Stimulated activated CD4-positive, alpha-beta T cell treated with anti-CD3 and anti-CD28 coated beads, Interleukin-1b, Interleukin-23, amount 100 ng/mL, for 4 hours (primary cell): ENCODE results near the gene NHSL1.
"Not testable (repeated sequence)": the region's sequence is repeated elsewhere in the genome, so short reads cannot be mapped to it uniquely, and the experiment has no call there.

Source experiments
- DNase-seq, 2 donors: peaks; one replicate each; pipeline ENCODE4 v3.0.0-alpha.2; 2020; ENCODE audit warnings: low read depth in 2 of 2

Gene NHSL1

DNA sequence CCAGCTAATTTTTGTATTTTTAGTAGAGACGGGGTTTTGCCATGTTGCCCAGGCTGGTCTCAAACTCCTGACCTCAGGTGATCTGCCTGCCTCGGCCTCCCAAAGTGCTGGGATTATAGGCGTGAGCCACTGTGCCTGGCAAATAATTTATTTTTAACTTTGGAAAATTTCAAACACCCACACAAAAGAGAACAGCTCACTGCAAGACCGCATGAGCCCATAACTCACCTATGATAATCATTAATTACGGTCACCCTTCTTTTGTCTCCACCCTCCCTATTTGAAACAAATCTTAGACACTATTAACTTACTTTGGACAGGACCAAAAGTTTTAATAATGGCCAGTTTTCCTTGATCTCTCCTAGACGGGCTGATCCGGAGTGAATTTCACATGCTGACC is 74.0 kb downstream of the NHSL1 start:
- not testable (repeated sequence) for DNase-seq

DNA sequence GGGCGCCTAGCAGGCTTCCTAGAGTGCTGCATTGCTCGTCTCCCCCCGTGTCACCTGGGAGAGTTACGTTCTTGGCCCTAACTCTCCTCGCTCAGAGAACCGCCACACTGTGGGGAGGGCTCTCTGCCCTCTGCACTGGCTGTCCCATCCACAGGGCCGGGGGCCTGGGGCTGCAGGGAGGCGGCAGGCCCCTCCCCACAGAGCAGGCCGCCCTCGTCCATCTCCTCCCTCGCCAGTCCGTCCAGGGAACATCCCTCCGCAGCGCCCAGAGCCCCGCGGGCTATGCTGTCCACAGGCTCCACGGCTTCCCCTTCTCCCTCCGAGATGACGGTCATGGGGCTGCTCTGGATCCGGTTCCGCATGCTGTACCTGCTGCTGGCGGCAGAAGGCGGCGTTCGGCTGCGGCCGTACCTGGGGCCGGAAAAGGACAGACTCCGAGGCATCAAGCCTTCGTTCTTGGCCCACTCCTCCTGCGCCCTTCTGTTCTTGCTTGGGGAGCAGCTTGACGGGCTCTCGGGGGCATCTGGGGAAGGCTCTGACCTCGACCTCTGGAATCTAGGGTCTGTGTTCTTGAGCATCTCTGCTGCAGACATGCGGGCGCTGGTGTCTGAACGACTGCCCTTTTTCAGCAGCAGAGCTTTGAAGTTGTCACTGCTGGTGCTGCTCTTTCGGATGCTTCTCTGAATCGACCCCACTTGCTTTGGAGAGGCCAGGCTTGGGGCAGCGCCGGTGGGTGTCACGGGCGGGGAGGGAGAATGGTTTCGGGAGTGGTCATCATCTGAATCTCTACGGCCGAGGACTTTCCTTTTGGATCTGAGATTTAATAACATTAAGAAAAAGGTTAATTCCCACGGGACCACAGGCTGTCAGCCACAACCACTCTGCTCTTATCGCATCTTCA is 75.0 kb downstream of the NHSL1 start:
- no peak for DNase-seq

DNA sequence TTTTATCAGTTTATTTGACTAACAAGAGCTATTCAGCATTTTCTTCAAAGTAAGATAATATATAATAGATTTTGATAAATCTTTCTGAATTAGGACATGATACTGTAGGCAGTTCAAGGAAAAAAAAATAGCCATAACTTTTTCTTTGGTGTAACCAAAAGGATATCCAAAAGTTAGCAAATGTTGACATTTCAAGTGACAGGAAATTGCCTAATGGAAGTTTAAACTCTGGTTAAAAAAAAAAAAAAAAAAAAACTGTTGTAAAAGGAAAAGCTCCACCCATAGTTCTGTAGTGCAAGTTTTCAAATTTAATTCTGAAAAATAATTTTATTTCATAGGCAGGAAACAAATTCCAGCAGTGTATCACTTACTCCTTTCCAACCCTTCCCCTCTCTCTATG is 76.4 kb downstream of the NHSL1 start:
- no peak for DNase-seq

DNA sequence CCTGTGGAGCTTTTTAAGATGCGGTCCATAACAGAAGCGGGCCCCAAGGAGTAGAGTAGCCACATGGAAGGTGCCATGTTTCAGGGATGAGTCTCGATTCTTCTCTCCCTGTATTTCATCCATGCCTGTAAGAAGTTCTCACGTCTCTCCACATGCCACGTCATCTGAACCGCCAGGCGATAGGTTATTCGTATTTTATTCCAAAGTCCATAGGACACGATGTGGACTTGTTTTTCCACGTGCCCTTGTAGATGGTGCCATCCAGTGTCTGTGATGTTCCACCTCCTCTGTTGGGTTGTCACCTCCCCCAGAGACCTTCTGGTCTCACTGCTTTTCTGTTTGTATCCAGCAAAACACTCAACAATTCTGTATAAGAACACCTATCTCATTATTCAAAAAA is 77.7 kb downstream of the NHSL1 start:
- DNase-seq, result no peak

DNA sequence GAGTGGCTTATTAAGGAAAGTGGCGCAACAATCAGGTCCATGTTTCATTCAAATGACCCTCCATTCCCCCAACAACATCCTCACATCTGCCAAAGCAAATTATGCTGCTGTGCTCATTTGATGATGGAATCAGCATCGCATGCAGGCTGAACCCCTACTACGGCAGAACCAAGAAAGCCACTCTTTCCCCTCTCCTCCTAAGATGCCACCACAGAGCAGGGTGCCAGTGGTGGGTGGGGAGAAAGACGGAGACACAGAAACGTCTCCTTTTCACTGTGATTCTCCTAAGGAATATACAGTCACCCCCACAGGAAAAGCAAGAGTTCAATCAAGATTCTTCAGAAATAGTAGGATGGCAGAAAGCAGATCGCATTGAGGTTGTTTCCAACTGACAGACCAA is 78.2 kb downstream of the NHSL1 start:
- no peak for DNase-seq

DNA sequence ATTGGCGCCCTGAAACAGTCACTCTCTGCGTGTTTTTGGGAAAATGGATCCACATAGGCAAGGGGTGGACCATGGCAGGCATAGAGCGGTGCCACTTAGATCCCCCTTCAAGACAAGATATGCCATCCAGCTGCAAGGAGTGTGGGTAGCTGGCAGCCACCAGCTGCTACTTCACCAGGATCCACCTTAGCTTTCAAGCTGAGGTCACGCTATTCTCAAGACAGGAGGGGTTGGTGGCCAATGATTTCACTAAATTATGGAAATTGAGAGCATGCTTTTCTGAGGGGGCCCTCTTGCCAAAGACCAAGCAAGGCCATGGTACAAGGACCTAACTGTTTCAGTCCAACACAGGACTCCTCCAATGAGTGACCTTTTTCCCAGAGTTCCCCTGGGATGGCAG is 78.9 kb downstream of the NHSL1 start:
- DNase-seq, result no peak

DNA sequence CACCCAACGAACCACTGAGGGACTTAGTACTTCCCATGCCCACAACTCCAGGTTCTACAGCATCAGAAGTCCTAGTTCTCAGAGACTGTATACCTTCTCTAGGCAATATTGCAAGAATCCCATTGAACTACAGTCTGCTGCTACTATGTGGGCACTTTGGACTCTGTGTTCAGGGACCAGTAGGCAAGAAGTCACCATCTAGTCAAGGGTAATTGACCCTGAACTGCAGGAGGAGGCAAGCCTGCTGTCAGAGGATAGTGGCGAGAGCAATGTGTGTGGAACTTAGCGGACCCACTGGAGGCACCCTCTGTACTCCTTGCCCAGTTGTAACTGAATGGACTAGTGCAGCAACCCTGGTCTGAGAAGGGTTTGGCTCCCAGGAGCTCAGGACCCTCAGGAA is 79.5 kb downstream of the NHSL1 start:
- no peak for DNase-seq

DNA sequence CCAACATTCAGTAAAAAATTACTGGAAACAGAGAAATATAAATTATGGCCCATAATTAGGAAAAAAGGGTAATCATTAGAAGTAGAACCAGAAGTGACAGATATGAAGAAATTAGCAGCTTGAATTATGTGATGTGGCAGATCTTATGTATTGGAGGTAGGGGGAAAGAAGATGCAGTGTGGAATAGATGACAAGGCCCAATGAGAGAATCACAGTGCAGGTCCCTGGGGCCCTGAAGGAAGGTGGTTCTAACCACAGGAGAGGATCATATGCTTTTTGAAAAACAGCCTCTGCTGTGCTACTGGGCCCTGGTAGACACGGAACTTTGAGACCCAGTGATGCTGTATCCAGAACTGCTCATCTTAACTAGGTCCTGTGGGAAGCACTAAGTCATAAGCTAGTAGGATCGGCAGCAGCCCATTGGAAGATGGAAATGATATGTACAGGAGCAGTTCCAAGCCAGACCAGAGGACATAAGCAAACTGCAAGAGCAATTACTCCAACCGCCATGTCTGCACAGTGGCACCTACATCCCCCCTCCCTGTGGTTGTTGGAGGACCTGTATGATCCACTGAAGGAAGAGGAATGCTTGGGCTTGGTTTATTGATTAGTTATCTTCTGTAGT is 81.1 kb downstream of the NHSL1 start:
- no peak for DNase-seq

DNA sequence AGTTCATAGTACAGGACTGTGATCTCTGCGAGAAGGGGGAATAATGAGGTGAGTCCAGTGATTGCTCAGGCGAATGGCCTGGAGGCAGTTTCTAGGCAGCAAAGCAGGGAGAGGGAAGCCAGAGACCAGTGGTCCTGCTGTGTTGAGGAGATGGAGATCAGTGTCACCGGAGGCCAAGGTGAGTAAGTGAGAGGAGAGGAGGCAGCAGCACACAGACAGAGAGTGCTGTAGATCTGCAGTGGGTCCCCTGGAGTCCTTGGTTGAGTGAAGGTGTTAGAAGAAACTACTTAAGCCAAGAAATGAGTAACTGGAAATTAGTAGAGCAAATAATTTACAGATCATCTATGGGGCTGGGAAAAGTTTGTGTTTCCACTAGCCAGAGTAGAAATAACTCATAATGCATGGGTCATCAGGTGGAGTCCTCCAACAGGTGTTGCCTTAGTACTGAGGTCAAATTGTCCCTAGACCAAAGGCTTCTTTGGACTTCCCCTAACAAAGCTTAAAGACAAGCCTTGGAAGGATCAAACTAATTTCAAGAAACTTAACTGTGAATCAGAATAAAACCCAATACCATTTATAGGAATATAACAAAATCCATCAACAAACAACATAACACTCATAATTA is 81.7 kb downstream of the NHSL1 start:
- no peak for DNase-seq

DNA sequence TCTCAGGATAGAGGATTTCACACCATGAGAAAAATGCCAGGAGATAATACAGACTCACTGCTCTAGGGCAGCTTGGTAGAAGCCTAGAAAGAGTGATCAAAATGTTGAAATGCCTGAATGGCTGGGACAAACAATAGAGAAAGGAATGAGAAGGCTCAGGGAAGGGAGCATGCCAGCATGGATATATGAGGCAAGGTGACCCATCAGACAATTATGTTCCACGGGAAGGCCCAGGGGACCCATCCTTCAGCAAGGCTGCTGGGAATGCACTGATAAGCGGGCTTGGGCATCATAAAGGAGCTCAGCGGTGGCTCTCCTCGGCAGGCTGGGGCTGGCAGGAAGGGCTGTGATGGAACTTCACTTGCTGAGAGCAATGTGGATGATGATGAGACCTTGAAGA is 83.1 kb downstream of the NHSL1 start:
- no peak for DNase-seq

DNA sequence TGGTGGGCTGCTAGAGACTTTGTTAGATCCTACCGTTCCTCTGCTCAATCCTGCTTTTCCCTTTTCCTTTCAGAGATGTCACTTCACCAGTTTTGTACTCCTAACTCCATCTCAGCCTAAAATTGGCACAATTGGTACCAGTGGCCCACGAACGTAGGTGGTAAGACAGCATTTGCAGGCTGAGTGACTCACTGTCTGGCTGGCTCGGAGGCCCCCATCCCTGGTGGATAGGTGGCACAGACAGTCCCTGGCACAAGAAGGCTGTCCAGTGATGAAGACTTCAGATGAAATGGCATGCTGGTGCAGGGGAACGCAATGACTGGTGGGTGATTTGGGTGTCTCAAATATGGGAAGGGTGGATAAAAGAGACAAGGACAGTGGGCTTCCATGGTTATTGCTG is 84.2 kb downstream of the NHSL1 start:
- no peak for DNase-seq

DNA sequence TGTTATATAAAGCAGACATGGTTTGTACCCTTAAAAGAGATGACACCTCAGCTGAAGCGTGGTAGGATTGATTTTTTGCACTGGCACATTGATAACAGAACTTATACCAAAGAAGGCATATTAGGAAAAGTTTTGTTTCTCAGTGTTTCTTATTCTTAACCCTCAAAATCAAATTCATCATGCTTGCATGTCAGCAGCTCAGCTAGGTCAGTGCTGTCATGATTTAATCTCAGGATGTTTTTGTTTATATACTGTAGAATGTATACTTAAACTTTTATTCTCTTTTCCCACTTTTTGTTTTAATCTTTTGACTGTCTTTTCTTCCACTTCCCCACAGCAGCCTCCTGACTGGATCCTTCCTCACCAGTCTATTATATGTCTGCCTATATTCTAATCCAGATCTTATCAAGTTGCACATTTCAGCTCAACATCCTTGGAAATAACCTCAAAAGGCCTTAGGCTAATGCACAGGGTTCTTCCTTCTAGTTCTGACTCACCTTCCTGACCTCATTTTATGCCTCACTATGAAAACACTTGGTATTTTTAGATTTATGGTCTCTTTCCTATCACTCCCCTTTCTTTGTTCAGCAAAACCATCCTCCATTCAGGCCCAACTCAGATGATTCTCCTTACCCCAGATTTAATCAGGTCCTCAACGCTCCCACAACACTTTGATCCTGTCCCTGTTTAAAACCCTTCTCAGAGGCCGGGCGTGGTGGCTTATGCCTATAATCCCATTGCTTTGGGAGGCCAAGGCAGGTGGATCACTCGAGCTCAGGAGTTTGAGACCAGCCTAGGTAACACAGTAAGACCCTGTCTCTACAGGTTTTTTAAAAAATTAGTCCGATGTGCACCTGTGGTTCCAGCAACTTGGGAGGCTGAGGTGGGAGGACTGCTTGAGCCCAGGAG is 88.1 kb downstream of the NHSL1 start:
- DNase-seq, result no peak

DNA sequence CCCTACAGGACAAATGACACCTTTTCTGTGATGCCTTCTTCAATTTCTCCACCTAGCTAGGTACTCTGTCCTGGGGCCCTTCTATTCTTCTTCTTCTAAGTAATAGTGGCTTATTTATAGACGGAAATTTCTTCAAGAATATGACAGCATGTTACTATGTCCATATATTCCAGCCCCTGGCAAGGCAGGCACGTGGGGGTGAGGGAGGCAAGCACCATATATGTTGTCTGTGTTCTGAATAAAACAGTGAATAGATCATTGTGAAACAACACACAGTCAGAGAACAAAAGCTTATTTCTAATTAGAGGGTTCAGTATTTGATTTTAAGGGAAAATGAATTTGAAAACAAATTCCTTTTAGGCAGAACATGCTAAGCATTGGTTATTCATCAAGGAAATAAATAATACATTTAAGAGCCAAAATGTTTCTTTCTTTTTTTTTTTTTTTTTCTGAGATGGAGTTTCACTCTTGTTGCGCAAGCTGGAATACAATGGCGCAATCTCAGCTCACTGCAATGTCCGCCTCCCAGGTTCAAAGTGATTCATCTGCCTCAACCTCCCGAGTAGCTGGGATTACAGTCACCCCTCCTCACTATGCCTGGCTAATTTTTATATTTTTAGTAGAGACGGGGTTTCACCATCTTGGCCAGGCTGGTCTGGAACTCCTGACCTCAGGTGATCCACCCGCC is 89.1 kb downstream of the NHSL1 start:
- no peak for DNase-seq

DNA sequence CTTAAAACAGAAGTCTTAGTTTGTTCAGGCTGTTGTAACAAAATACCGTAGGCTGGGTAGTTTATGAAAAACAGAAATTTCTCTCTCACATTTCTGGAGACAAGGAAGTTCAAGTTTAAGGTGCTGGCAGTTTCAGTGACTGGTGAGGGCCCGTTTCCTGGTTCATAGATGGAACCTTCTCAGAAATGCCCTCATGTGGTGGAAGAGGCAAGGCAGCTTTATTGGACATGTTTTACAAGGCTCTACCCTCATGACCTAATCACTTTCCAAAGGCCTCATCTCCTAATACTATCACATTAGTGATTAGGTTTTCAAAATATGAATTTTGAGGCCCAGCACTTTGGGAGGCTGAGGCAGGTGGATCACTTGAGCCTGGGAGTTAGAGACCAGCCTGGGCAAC is 92.9 kb downstream of the NHSL1 start:
- no peak for DNase-seq

DNA sequence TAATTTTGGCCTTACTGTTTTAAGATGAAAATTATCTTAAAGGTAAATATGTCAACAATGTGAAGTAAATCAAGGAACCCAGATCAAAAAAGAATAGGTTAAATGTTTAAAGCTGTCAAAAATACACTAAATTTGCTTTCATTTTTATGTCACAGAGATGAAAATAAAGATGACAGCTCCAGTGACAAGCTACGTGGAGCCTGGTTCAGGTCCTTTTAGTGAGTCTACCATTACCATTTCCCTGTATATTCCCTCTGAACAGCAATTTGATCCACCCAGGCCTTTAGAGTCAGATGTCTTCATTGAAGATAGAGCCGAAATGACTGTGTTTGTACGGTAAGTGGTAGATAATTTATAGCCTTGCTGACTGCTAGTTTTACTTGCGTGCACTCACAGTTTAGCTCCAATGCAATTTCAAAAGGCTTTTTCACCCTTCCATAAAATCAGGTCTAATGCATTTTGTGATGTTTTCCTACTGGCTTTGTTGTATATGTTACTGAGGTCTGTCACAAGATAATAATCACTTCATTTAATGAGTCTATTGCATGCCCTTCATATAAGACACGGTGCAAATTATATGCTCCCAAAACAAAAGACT is 93.4 kb downstream of the NHSL1 start:
- DNase-seq, result no peak

DNA sequence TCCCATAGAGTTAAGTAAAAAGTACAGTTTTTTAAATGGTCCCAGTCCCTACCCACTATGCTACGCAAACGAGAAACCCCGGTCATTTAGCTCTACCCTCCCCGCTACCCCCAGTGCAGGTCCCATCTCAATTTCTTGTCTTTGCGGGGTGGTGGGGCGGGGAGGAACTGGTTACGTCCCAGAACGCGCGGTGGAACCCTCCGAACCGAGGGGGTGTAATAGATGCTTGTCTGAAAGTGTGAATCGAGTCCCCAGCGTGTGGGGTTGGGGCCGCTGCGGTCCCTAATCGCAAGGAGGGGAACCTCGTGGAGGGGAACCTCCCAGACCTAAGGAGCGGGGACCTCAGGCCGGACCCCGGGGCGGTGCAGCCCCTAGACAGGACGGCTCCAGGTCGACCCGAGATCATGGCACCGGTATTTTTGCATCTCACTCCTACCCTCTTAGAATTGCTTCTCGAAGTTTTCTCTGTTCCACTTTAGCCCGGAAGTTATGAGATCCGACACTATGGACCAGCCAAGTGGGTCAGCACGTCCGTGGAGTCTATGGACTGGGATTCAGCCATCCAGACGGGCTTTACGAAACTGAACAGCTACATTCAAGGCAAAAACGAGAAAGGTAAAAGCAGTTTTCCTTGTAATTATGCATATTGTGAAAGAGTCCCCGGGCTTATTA is 94.5 kb downstream of the NHSL1 start:
- DNase-seq, result peak in 1 of 2 donors; percentile 6

DNA sequence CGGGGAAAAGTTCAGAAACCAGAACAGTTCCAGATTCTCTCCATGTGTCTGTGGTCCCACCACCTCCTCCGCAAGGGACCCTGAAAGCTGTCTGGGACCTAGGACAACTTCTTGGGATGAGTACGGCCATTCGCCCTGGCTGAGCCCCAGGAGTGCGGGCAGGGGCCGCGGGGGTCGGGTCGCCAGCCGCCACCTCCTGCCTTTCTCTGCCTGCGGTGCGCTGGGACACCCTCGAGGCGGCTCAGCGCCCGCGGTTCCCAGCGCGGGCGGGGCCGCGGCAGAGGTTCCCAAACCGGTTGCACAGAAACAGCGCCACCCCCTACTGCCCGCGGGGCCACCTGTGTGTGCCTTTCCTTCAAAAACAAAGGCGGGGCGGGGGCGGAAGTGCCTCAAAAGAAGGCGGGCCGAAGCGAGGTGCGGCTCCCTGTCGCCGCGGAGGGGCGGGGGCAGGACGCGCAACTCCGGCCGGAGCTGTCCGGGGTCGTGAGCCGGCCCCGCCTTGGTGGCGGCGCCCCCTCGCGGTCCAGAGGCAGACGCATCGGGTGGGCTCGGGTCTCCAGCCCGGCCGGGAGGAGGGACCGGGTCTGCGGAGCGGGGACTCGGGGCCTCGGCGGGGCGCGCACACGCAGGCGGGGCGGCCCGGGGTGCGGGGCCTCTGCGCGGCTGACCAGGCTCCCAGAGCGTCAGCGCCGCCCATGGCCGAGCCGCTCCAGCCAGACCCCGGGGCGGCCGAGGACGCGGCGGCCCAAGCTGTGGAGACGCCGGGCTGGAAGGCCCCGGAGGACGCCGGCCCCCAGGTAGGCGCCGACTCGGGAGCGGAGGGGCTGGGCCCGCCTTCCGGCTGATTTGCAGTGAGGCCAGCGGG is 95.3 kb downstream of the NHSL1 start, which contains the start of gene HEBP2:
Gene HEBP2 (plus strand): TSS at position 423 of the 865 bp plus-strand sequence. CDS start 273 bp downstream, at position 696.
- peak; percentile 75 to 90 for DNase-seq

DNA sequence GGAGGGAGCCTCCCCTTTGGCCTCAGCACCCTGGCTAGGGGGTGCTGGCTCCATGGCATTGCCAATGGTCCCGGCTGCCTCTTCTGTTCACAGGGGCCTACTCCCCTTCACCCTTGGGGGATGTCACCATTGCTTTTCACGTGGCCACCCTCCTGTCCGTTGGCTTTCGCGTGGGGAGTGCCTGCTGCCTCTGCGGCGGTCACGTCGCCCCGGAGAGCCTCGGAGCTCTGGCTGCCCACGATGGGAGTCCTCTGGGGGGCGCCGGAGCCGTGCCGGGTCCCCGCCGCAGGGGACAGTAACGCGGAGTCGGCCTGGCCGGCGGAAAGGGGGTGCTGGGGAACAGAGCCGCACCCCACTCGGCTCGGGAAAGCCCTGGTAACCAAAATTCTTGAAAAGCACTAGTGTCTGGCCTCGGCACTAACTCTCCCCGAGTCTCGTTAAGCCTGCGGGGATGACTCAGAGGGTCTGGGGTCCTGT is 95.9 kb downstream of the NHSL1 start:
- DNase-seq, result peak; percentile 13 to 17

DNA sequence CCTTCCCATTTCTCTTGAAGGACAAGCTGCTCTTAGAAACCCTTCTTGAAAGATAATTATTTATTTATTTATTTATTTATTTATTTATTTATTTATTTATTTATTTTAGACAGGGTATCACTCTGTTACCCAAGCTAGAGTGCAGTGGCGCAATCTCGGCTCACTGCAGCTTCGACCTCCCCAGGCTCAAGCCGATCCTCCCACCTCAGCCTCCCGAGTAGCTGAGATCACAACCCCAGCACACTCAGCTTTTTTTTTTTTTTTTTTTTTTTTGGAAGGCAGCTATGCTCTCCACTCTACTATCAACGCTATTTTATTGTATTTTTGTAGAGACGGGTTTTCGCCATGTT is 96.5 kb downstream of the NHSL1 start:
- no peak for DNase-seq
